ENCODE results near the gene PLPPR5. TPM values are rescaled to one million over a fixed set of nuclear protein-coding genes. Genes with fewer than 3 reads are reported as not detected.

PLPPR5 gene
- total RNA-seq, 1 donor from 2014 or later: 2.0 TPM

DNA sequence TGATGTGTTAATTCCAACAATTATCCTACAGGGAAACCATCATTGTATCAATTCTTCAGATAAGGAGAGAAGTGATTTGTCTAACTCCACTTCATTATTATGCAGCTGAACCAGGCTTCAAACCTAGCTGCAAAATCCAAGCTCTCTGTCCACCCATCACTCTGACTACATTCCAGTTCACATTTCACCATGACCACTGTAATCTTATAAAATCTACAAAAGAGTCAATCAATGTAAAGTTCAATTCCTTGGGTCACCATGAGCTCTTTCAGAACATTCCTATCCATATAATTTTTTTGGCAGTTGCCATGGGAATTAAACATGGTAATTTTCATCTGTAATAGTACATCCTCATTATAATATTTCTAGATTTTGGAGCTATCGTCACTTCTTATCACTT lies 100.9 kb downstream of the PLPPR5 start:
- DNase-seq: no peak
- H3K4me3 Mint-ChIP-seq (ENCODE audit: unreplicated experiment): no peak overlapping the region
- TF ChIP-seq, protein P1, sequence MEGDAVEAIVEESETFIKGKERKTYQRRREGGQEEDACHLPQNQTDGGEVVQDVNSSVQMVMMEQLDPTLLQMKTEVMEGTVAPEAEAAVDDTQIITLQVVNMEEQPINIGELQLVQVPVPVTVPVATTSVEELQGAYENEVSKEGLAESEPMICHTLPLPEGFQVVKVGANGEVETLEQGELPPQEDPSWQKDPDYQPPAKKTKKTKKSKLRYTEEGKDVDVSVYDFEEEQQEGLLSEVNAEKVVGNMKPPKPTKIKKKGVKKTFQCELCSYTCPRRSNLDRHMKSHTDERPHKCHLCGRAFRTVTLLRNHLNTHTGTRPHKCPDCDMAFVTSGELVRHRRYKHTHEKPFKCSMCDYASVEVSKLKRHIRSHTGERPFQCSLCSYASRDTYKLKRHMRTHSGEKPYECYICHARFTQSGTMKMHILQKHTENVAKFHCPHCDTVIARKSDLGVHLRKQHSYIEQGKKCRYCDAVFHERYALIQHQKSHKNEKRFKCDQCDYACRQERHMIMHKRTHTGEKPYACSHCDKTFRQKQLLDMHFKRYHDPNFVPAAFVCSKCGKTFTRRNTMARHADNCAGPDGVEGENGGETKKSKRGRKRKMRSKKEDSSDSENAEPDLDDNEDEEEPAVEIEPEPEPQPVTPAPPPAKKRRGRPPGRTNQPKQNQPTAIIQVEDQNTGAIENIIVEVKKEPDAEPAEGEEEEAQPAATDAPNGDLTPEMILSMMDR (IDR thresholded peaks at IDR 0.05; ENCODE audit: partially characterized antibody, unreplicated experiment): no peak
- H3K9me3 Mint-ChIP-seq (ENCODE audit: unreplicated experiment): no peaks in the 10 kb centered on the region
- no peaks in the 10 kb centered on the region for H3K27me3 Mint-ChIP-seq (ENCODE audit: unreplicated experiment)
- H3K4me1 Mint-ChIP-seq (ENCODE audit: low read depth, unreplicated experiment): no peaks in the 10 kb centered on the region
- no peak overlapping the region for H3K27ac Mint-ChIP-seq (ENCODE audit: unreplicated experiment)
- H3K36me3 Mint-ChIP-seq (ENCODE audit: unreplicated experiment): no peaks in the 10 kb centered on the region

DNA sequence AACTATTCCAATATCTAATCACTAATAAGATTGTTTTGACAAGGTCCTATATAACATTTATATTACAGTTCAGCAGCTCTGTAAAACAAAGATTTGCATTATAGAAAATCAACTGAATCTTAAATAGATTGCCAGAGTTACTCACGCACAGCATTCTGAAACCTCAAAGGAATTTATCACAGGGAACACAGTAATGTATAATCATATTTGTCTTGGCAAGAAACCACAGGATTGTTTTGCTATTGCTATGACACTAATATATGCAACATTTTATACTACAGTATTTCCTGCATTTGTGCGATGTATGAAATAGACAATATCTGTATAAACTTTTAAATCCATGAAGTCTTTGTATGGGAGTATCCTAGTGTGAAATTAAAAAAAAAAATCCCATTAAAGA lies 101.4 kb downstream of the PLPPR5 start:
- Mint-ChIP-seq H3K4me3 (ENCODE audit: unreplicated experiment) (no peak overlapping the region), H3K27me3 (ENCODE audit: unreplicated experiment) (no peaks in the 10 kb centered on the region), H3K4me1 (ENCODE audit: low read depth, unreplicated experiment) (no peaks in the 10 kb centered on the region), H3K9me3 (ENCODE audit: unreplicated experiment) (no peaks in the 10 kb centered on the region), H3K36me3 (ENCODE audit: unreplicated experiment) (no peaks in the 10 kb centered on the region), H3K27ac (ENCODE audit: unreplicated experiment) (no peak overlapping the region)
- DNase-seq: no peak
- TF ChIP-seq, protein P1 (IDR thresholded peaks at IDR 0.05; ENCODE audit: partially characterized antibody, unreplicated experiment): no peak

DNA sequence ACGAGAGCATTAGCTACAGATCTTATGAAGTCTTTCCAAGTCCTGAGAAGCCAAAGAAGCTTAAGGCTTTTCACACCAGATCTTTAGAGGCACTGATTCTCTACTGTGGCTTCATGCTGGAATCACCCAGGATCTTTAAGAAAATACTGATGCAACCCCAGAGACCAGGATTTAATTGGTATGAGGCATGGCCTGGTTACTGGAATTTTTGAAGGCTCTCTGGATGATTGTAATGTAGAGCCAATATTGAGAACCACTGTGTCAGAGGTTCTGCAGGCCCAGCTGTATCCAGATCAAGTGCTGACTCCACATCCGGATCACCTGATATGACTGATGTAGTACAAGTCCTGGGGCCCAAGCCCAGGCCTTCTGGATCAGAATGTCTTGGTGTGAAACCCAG lies 105.7 kb downstream of the PLPPR5 start:
- TF ChIP-seq, protein P1 (IDR thresholded peaks at IDR 0.05; ENCODE audit: partially characterized antibody, unreplicated experiment): no peak
- Mint-ChIP-seq H3K9me3 (ENCODE audit: unreplicated experiment) (no peaks in the 10 kb centered on the region), H3K4me1 (ENCODE audit: low read depth, unreplicated experiment) (peaks cover 3% of the 10 kb centered on the region), H3K4me3 (ENCODE audit: unreplicated experiment) (no peak overlapping the region), H3K27me3 (ENCODE audit: unreplicated experiment) (no peaks in the 10 kb centered on the region), H3K27ac (ENCODE audit: unreplicated experiment) (no peak overlapping the region), H3K36me3 (ENCODE audit: unreplicated experiment) (no peaks in the 10 kb centered on the region)
- DNase-seq: no peak

DNA sequence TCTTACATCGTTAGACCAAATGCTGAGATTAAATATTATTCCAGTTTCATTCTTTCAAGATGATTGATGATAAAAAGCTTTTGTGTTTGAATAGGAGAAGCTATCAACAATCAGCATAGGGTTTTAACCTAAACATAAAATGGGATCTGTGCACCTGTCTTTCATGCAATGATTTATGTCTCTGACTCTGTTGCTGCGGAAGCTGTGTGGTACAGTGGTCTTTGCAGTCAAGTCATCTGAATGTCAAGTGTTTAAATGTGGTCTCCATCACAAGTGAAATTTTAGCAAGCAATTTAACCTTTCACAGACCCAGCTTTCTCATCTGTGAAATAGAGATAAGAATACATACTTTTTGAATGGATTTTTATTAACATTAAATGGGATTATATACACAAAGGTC lies 107.2 kb downstream of the PLPPR5 start:
- no peak for DNase-seq
- no peaks in the 10 kb centered on the region for H3K9me3 Mint-ChIP-seq (ENCODE audit: unreplicated experiment)
- no peak overlapping the region for H3K27ac Mint-ChIP-seq (ENCODE audit: unreplicated experiment)
- no peaks in the 10 kb centered on the region for H3K36me3 Mint-ChIP-seq (ENCODE audit: unreplicated experiment)
- TF ChIP-seq, protein P1 (IDR thresholded peaks at IDR 0.05; ENCODE audit: partially characterized antibody, unreplicated experiment): no peak
- peaks cover 4% of the 10 kb centered on the region for H3K4me1 Mint-ChIP-seq (ENCODE audit: low read depth, unreplicated experiment)
- H3K4me3 Mint-ChIP-seq (ENCODE audit: unreplicated experiment): no peak overlapping the region
- no peaks in the 10 kb centered on the region for H3K27me3 Mint-ChIP-seq (ENCODE audit: unreplicated experiment)

DNA sequence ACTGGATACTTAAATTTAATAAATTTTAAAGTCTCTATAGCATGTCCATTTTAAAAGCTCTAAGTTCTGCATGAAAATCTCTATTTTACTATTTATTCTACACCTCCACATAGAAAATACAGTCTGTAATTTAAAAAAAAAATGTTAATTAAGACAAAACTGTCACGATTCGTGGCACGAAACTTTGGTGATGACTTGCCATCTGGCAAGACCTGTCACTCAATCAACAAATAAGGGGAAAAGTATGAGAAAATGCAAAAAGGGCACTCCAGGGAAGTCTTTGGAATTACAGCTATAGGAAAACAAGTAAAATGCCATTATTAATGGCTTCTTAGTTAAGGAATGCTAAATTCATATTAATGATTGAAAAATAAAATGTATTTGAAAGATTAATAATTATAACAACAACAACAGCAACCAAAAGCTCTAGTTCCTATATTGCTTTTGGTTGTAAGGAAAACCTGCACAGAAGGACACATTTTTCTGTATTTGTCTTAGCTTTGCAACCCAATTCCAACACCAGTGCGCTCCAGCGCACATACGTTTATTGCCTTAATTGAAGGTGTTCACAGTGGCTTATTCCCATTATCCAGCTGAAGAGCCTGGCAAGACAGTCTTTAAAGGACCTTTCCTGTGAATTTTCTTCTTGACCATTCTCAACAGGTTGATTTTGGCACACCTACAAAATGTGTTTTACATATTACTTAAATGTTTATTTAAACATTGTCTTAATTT lies 107.8 kb downstream of the PLPPR5 start:
- DNase-seq: no peak
- H3K27ac Mint-ChIP-seq (ENCODE audit: unreplicated experiment): no peak overlapping the region
- no peaks in the 10 kb centered on the region for H3K27me3 Mint-ChIP-seq (ENCODE audit: unreplicated experiment)
- no peak overlapping the region for H3K4me3 Mint-ChIP-seq (ENCODE audit: unreplicated experiment)
- H3K9me3 Mint-ChIP-seq (ENCODE audit: unreplicated experiment): no peaks in the 10 kb centered on the region
- TF ChIP-seq, protein P1 (IDR thresholded peaks at IDR 0.05; ENCODE audit: partially characterized antibody, unreplicated experiment): no peak
- H3K36me3 Mint-ChIP-seq (ENCODE audit: unreplicated experiment): no peaks in the 10 kb centered on the region
- H3K4me1 Mint-ChIP-seq (ENCODE audit: low read depth, unreplicated experiment): peaks cover 4% of the 10 kb centered on the region
